ENCODE results near the gene TAS1R1.

- TF ChIP-seq CTCF (IDR thresholded peaks at IDR 0.05) (no peak), POLR2AphosphoS5 (IDR thresholded peaks at IDR 0.05) (no peak)
Observed at GRCh38 chr1:6597777-6598131, 42.6 kb downstream of the TAS1R1 start.

Data from breast epithelium (tissue), 3 donors.